HUES48 (cell line): ENCODE measurements around the gene ECI1.
"Not testable (repeated sequence)": the region's sequence is repeated elsewhere in the genome, so short reads cannot be mapped to it uniquely, and the experiment has no call there.

Experiments
- H3K27ac ChIP-seq: one replicate; pipeline ENCODE4 v1.7.0; 2013; ENCODE audit warnings: low read depth, low read length, inconsistent platforms
- H3K27me3 ChIP-seq: 2 replicates; pipeline ENCODE4 v1.6.1; 2013; ENCODE audit warnings: mild to moderate bottlenecking, low read length; ENCODE audit not compliant: control insufficient read depth, insufficient read depth
- H3K36me3 ChIP-seq: 2 replicates; pipeline ENCODE4 v1.6.1; 2013; ENCODE audit warnings: low read length; ENCODE audit not compliant: control insufficient read depth, insufficient read depth
- H3K4me1 ChIP-seq: 2 replicates; pipeline ENCODE4 v1.6.1; 2013; ENCODE audit warnings: mild to moderate bottlenecking, low read length; ENCODE audit not compliant: control insufficient read depth, insufficient read depth
- H3K4me3 ChIP-seq: 2 replicates; pipeline ENCODE4 v1.5.1; 2013; ENCODE audit warnings: mild to moderate bottlenecking, low read depth, low read length
- H3K9ac ChIP-seq: 2 replicates; pipeline ENCODE4 v1.6.1; 2013; ENCODE audit warnings: mild to moderate bottlenecking, low read depth, low read length, moderate library complexity
- H3K9me3 ChIP-seq: 2 replicates; pipeline ENCODE4 v1.6.1; 2013; ENCODE audit warnings: low read length; ENCODE audit not compliant: control insufficient read depth, insufficient read depth

Gene ECI1

DNA sequence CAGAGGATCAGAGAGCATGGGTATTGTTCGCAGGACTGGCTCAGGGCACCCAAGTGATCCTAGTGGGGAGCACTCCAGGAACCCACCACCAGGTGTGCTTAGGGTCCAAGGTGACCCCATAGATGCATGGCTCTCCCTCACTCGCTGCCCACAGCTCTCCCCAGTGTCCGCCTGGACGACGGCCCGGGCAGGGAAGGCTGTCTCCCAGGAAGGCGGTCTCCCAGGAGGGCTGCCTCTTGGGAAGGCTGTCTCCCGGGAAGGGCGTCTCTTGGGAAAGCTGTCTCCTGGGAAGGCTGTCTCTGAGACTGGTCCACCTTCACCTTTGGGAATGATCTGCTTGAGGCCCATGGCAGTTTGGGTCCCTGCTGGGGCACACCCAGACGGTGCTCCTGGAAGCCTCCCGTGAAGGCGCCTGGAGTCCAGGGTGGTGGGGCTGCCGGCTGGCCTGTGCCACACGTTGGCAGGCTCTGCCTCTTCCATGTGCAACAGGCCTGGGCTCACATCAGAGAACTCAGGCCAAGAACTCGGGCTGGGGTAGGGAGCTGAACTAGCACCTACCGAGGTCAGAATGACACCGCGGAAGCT lies 5.0 kb downstream of the ECI1 start:
- H3K9me3 ChIP-seq = no peaks in the 10 kb centered on the region
- peaks cover 65% of the 10 kb centered on the region for H3K36me3 ChIP-seq
- H3K9ac ChIP-seq = no peak overlapping the region

DNA sequence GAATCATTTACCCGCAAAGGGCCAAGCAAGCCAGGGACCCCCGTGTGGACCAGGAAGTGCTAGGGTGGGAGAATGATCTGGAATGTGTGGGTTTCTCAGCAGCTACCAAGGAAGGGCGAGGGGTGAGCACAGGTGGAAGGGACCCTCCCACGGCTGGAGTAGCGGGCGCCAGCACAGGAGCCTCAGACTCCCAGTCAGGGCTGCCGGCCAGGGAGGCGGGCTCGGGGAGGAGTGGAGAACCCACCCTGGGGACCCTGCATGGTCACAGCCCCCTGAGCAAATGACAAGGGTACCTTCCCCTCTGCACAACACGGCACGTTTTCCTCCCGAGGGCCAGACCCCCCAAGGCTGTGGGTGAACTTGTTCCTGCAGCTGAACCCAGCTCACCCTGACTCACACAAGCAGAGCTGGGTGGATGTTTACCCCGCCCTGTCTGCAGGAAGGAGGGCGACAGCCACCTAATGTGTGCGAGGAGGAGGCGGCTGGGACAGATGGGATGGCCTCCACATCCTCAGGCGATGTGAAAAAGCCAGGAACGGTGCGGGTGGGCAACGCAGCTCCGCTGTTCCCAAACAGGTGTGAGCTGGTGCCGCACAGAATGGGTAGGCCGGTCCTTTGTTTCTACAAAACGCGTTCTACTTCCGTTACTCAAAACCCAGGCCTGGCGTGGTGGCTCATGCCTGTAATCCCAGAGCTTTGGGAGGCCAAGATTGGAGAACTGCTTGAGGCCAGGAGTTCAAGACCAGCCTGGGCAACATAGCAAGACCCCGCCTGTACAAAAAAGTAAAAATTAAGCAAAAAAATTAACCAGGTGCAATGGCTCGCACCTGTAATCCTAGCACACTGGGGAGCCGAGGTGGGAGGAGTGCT lies 6.2 kb downstream of the ECI1 start:
- H3K27ac ChIP-seq = no peak overlapping the region
- no peaks in the 10 kb centered on the region; the same call in 1 of the 2 replicates for H3K4me1 ChIP-seq
- peaks cover 65% of the 10 kb centered on the region for H3K36me3 ChIP-seq
- no peak overlapping the region for H3K9ac ChIP-seq
- no peaks in the 10 kb centered on the region for H3K9me3 ChIP-seq
- no peaks in the 10 kb centered on the region for H3K27me3 ChIP-seq
- H3K4me3 ChIP-seq = no peak overlapping the region

More for the DNA sequence above, 5.0 kb downstream of the ECI1 start:
- Histone ChIP-seq H3K4me3 (no peak overlapping the region), H3K27me3 (no peaks in the 10 kb centered on the region), H3K27ac (no peak overlapping the region), H3K4me1 (no peaks in the 10 kb centered on the region; the same call in 1 of the 2 replicates)

DNA sequence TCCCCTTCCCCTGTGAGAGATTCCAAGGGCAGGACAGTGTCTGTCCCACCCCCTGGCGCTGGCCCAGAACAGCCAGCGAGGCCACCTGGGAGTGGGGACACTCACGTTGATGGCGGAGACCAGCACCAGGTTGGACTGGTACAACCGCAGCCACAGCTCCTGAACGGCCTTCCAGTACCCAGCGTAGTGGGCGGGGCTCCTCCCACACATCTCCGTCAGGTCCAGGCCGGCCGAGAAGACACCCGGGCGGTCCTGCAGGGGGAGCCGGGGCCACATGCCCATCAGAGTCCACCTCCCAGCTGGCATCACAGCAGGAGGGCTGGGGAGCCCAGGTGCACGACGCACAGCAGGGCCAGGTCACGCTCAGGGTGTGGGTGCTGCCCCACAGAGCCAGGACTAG lies 7.1 kb downstream of the ECI1 start:
- H3K36me3 ChIP-seq = peaks cover 64% of the 10 kb centered on the region

DNA sequence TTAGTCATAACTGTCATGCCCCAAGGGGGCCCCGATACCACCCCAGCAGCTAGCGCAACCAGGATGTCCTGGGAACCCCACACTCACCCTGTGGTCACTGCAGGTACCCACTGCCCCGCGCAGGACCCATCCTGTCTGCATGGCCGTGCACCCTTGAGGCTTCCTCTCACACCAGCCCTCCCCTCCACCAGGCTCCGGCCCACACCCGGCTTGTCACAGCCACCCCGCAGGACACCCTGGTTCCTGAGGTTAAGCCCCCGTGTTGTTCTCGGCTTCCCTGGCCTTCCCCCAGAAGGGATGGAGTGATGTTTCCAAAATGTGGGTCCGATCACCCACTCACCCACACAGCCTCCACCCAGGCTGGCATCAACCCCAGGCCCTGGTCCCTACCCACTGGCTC lies 7.6 kb downstream of the ECI1 start:
- Histone ChIP-seq H3K4me1 (no peaks in the 10 kb centered on the region), H3K9me3 (no peaks in the 10 kb centered on the region), H3K36me3 (peaks cover 61% of the 10 kb centered on the region), H3K9ac (no peak overlapping the region), H3K27ac (no peak overlapping the region), H3K27me3 (no peaks in the 10 kb centered on the region), H3K4me3 (no peak overlapping the region)

More for the DNA sequence above, 7.1 kb downstream of the ECI1 start:
- H3K9ac ChIP-seq = no peak overlapping the region
- no peaks in the 10 kb centered on the region for H3K27me3 ChIP-seq
- H3K27ac ChIP-seq = no peak overlapping the region
- H3K9me3 ChIP-seq = no peaks in the 10 kb centered on the region
- H3K4me1 ChIP-seq = no peaks in the 10 kb centered on the region
- H3K4me3 ChIP-seq = no peak overlapping the region

DNA sequence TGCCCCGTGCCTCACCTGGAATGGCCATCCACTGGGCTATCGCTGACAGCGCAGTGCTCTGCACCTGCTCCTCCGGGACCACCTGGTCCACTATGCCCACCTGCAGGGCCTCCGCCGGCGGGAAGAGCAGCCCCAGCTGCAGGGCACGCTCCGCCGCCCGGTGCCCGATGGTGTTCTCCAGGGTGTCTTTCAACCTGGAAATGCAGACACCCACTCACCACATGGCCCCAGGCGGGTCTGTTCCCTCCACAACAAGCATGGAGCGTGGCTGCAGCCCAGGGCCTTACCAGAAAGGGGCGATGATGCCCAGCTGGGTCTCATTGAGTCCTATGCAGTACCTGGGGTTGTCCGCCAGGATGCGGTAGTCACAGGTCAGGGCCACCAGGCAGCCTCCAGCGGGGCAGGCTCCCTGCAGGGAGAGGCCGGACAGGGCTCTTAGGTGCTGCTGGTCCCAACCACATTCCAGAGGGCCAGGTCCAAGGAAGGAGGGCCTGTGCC lies 8.3 kb downstream of the ECI1 start:
- no peaks in the 10 kb centered on the region for H3K9me3 ChIP-seq
- no peak overlapping the region for H3K4me3 ChIP-seq
- H3K36me3 ChIP-seq = peaks cover 56% of the 10 kb centered on the region
- 0 out of 2 replicates have a peak, but pooled peaks cover 2% of the 10 kb centered on the region for H3K27me3 ChIP-seq
- no peak overlapping the region for H3K9ac ChIP-seq
- no peak overlapping the region for H3K27ac ChIP-seq
- no peaks in the 10 kb centered on the region; the same call in 1 of the 2 replicates for H3K4me1 ChIP-seq

DNA sequence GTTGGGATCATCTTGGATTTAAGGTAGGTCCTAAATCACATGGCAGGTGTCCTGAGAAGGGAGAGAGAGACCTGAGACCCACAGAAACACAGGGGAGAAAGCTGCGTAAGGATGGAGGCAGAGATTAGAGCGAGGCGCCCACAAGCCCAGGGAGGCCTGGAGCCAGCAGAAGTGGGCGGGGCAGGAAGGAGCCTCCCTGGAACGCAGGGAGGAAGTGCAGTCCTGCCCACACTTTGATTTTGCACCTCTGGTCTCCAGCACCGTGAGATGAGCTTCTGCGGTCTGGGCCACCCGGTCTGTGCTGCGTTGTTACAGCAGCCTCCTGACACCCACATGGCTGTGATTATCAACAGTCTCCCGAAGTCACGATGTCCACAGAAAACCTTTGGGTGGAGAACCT lies 8.8 kb downstream of the ECI1 start:
- H3K9ac ChIP-seq = no peak overlapping the region
- H3K27ac ChIP-seq = no peak overlapping the region
- peaks cover 7% of the 10 kb centered on the region for H3K27me3 ChIP-seq
- no peak overlapping the region for H3K4me3 ChIP-seq
- peaks cover 52% of the 10 kb centered on the region for H3K36me3 ChIP-seq
- H3K9me3 ChIP-seq = no peaks in the 10 kb centered on the region
- H3K4me1 ChIP-seq = no peaks in the 10 kb centered on the region; the same call in 1 of the 2 replicates

DNA sequence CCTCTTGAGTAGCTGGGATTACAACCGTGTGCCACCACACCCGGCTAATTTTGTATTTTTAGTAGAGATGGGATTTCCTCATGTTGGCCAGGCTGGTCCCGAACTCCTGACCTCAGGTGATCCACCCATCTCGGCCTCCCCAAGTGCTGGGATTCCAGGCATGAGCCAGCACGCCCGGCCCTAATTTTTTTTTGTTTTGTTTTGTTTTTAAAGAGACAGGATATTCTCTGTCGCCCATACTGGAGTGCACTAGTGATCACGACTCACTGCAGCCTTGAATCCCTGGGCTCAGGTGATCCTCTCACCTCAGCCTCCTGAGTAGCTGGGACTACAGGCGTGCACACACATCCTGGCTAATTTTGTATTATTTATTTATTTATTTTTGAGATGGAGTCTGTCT lies 11.1 kb downstream of the ECI1 start:
- peaks cover 36% of the 10 kb centered on the region for H3K36me3 ChIP-seq
- H3K27ac ChIP-seq, H3K4me3 ChIP-seq: not testable (repeated sequence)

DNA sequence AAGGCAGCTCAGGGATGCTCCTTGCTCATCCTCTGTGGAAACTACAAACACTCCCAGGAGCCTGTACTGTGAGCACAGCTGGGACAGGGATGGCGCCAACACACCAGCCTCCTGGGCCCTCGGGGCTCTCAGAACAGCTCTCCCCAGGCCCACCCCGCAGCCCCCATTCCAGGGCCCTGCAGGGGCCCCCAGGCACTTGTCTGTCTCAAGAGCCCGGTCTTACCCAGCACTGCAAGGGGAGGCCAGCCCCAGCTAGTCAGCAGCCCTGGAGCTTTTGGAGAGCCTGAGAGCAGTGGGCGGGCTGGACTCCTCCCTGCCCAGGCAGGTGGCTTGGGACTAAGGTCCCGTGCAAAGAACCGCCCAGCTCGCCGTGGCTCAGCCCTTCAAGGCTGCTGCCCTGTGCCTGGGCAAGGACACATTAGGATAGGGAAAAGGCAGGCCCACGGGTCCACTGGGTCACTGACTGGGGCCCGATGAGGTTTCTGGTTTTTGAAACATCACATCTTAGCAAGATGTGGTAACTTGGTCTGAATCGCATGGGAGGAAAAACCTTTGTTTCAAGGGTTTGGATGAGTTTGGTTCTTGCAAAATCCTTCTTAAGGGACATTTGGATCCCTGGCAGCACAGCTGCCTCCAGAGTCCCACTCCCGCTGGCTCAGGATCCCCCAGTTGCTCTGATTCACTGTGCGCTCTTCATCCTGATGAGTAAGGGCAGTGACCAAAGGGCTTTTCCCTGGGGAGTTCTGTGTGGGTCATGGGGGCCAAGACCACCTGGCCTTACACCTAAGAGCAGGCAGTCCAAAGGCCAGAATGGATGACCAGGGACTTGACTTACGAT lies 12.3 kb downstream of the ECI1 start:
- Histone ChIP-seq H3K27ac (no peak overlapping the region), H3K9ac (no peak overlapping the region), H3K4me1 (no peaks in the 10 kb centered on the region; the same call in 1 of the 2 replicates), H3K27me3 (peaks cover 20% of the 10 kb centered on the region), H3K36me3 (peaks cover 34% of the 10 kb centered on the region), H3K4me3 (no peak overlapping the region), H3K9me3 (no peaks in the 10 kb centered on the region)

More for the DNA sequence above, 11.1 kb downstream of the ECI1 start:
- not testable (repeated sequence) for H3K9me3 ChIP-seq, H3K4me1 ChIP-seq, H3K9ac ChIP-seq
- H3K27me3 ChIP-seq = peaks cover 20% of the 10 kb centered on the region

DNA sequence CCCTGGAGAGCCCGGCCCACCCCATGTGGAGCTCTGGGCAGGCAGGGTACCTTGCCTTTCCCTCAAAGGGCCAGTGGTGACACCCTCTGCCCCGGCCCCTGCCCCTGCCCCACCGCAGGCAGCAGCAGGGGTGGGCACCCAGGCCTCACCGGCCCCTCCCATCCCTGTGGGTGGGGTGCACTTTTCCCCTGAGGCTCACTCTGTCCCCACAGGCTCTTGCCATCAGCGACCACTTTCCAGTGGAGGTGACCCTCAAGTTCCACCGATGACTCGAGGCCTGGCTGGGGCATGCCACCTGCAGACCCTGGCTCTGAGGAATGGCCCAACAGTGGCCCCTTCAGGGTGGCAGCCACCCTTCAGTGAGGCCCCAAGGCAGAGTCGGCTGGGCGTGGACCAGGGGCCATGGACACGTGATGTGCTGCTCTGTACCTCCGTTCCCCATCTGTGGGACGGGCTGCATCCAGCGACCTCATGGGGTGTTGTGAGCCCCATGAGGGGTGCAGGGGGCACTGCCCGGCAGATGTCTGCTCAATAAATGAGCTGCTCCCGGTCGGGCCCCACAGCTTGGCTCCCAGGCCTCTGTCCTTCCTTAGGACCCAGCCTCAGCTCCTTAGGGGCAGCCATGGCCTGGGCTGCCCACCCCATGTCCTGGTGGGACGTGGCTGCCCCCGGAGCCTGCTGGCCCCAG lies 13.1 kb downstream of the ECI1 start:
- Histone ChIP-seq H3K27ac (no peak overlapping the region), H3K36me3 (peaks cover 34% of the 10 kb centered on the region), H3K9ac (no peak overlapping the region)

DNA sequence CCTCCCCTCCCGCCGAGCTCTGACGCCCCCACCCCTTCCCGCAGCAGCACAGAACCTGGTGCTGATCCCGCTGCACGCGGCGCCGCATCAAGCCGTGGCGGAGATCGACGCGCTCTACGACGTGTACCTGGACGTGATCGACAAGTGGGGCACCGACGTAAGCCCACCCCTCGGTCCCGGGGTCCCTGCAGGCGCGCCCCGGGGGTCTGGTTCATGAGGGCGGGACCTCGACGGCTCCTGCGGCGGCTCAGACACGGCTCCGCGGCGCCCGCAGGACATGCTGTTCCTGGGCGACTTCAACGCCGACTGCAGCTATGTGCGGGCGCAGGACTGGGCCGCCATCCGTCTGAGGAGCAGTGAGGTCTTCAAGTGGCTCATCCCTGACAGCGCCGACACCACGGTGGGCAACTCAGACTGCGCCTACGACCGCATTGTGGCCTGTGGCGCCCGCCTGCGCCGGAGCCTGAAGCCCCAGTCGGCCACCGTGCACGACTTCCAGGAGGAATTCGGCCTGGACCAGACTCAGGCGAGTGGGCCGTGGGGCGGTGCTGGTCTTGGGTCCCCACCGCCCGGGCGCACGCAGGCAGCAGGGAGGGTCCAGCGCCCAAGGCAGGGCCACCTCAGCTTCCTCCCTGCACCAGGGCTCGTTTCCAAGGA lies 13.8 kb downstream of the ECI1 start:
- no peak overlapping the region for H3K9ac ChIP-seq

More for the DNA sequence above, 13.1 kb downstream of the ECI1 start:
- Histone ChIP-seq H3K27me3 (peaks cover 20% of the 10 kb centered on the region), H3K4me1 (no peaks in the 10 kb centered on the region; the same call in 1 of the 2 replicates), H3K4me3 (peak overlapping the region; percentile 56; the same call in 1 of the 2 replicates), H3K9me3 (no peaks in the 10 kb centered on the region)

More for the DNA sequence above, 13.8 kb downstream of the ECI1 start:
- Histone ChIP-seq H3K4me3 (peak overlapping the region; percentile 56; the same call in 1 of the 2 replicates), H3K4me1 (no peaks in the 10 kb centered on the region; the same call in 1 of the 2 replicates), H3K27me3 (peaks cover 20% of the 10 kb centered on the region), H3K27ac (no peak overlapping the region), H3K36me3 (peaks cover 34% of the 10 kb centered on the region), H3K9me3 (no peaks in the 10 kb centered on the region)
